Activated T-cell treated with anti-CD3 and anti-CD28 coated beads, Interleukin-2, amount 50 U/mL, for 24 hours (primary cell): Measurements from ENCODE around the gene ZNF407.
A peak's percentile ranks its signal among the peaks of the same experiment; 100 is the strongest.
"Not testable (repeated sequence)": the region's sequence is repeated elsewhere in the genome, so short reads cannot be mapped to it uniquely, and the experiment has no call there.

ENCODE experiments used
- DNase-seq: peaks from one replicate; pipeline ENCODE4 v3.0.0-alpha.2; 2020
- H3K27ac Mint-ChIP-seq: 2 replicates; pipeline ENCODE4 v1.8.0; 2020; ENCODE audit warnings: mild to moderate bottlenecking, mixed read lengths
- H3K27me3 Mint-ChIP-seq: 2 replicates; pipeline ENCODE4 v1.8.0; 2020; ENCODE audit warnings: mixed read lengths
- H3K36me3 Mint-ChIP-seq: 2 replicates; pipeline ENCODE4 v1.8.0; 2020; ENCODE audit warnings: low read depth, mixed read lengths
- H3K4me1 Mint-ChIP-seq: 2 replicates; pipeline ENCODE4 v1.8.0; 2020; ENCODE audit warnings: low read depth, mixed read lengths
- H3K4me3 Mint-ChIP-seq: 2 replicates; pipeline ENCODE4 v1.8.0; 2020; ENCODE audit warnings: mild to moderate bottlenecking, moderate library complexity, mixed read lengths
- H3K9me3 Mint-ChIP-seq: 2 replicates; pipeline ENCODE4 v1.8.0; 2020; ENCODE audit warnings: mixed read lengths

Gene ZNF407

DNA sequence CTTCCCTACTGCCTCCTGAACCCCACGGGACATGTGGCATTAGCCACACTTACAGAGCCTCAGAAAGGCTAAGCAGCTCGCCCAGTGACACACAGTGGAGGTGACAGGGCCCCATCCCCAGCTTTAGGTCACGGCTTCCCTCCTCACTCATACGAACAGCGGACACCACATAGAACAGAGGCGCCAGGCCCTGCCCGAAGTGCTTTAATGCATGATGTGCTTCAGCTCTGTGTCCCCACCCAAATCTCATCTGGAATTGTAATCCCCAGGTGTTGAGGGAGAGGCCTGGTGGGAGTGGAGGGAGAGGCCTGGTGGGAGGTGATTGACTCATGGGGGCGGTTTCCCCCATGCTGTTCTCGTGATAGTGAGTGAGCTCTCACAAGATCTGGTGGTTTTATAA lies 476.0 kb downstream of the ZNF407 start:
- peaks cover 29% of the 10 kb centered on the region for H3K9me3 Mint-ChIP-seq
- no peak overlapping the region for H3K4me3 Mint-ChIP-seq
- H3K36me3 Mint-ChIP-seq: peaks cover 9% of the 10 kb centered on the region
- no peaks in the 10 kb centered on the region for H3K27me3 Mint-ChIP-seq
- H3K4me1 Mint-ChIP-seq: peaks cover 36% of the 10 kb centered on the region
- no peak for DNase-seq
- H3K27ac Mint-ChIP-seq: peak overlapping the region; percentile 63

- no peaks in the 10 kb centered on the region for H3K27me3 Mint-ChIP-seq
- DNase-seq: no peak
- H3K36me3 Mint-ChIP-seq: peaks cover 9% of the 10 kb centered on the region
- peaks cover 32% of the 10 kb centered on the region for H3K4me1 Mint-ChIP-seq
- peaks cover 34% of the 10 kb centered on the region for H3K9me3 Mint-ChIP-seq
- H3K27ac Mint-ChIP-seq: no peak overlapping the region
- H3K4me3 Mint-ChIP-seq: no peak overlapping the region
Measured at GRCh38 chr18:75074196-75075015, 476.7 kb downstream of the ZNF407 start.

DNA sequence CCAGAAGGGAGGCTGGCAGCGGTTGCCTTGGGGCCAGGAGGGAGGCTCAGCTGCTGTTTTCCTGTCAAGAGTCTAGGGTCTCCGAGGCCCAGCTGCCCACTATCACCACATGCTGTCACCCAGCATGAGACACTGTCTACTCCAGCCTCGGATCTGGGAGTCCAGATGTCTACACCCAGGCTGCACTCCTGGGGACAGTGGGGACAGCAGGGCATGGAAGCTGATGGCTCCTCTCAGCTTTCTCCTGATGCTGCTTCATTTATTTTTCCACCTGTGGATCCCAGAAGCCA lies 477.3 kb downstream of the ZNF407 start:
- Mint-ChIP-seq H3K27ac (no peak overlapping the region), H3K4me1 (peaks cover 26% of the 10 kb centered on the region), H3K27me3 (no peaks in the 10 kb centered on the region), H3K36me3 (peaks cover 9% of the 10 kb centered on the region), H3K4me3 (no peak overlapping the region), H3K9me3 (peaks cover 34% of the 10 kb centered on the region)
- DNase-seq: no peak

GRCh38 chr18:75075429-75075841 lies 477.8 kb downstream of the ZNF407 start:
- no peak for DNase-seq
- Mint-ChIP-seq H3K27me3 (no peaks in the 10 kb centered on the region), H3K4me3 (no peak overlapping the region), H3K36me3 (peaks cover 9% of the 10 kb centered on the region), H3K9me3 (peaks cover 34% of the 10 kb centered on the region), H3K27ac (no peak overlapping the region), H3K4me1 (peaks cover 21% of the 10 kb centered on the region)

GRCh38 chr18:75076286-75076685 lies 478.6 kb downstream of the ZNF407 start:
- H3K9me3 Mint-ChIP-seq: peaks cover 34% of the 10 kb centered on the region
- H3K27ac Mint-ChIP-seq: no peak overlapping the region
- H3K27me3 Mint-ChIP-seq: no peaks in the 10 kb centered on the region

GRCh38 chr18:75081486-75081885 lies 483.8 kb downstream of the ZNF407 start:
- H3K9me3 Mint-ChIP-seq: peaks cover 19% of the 10 kb centered on the region
- no peak for DNase-seq
- no peaks in the 10 kb centered on the region for H3K27me3 Mint-ChIP-seq
- H3K4me1 Mint-ChIP-seq: no peaks in the 10 kb centered on the region
- H3K4me3 Mint-ChIP-seq: no peak overlapping the region
- no peaks in the 10 kb centered on the region for H3K36me3 Mint-ChIP-seq
- H3K27ac Mint-ChIP-seq: no peak overlapping the region

More at GRCh38 chr18:75076286-75076685, 478.6 kb downstream of the ZNF407 start:
- Mint-ChIP-seq H3K4me3 (no peak overlapping the region), H3K4me1 (peaks cover 13% of the 10 kb centered on the region), H3K36me3 (peaks cover 9% of the 10 kb centered on the region)
- DNase-seq: no peak

GRCh38 chr18:75083131-75083530 lies 485.5 kb downstream of the ZNF407 start:
- Mint-ChIP-seq H3K4me3 (no peak overlapping the region), H3K27me3 (no peaks in the 10 kb centered on the region), H3K9me3 (peaks cover 8% of the 10 kb centered on the region), H3K36me3 (no peaks in the 10 kb centered on the region), H3K4me1 (no peaks in the 10 kb centered on the region), H3K27ac (no peak overlapping the region)
- DNase-seq: no peak

DNA sequence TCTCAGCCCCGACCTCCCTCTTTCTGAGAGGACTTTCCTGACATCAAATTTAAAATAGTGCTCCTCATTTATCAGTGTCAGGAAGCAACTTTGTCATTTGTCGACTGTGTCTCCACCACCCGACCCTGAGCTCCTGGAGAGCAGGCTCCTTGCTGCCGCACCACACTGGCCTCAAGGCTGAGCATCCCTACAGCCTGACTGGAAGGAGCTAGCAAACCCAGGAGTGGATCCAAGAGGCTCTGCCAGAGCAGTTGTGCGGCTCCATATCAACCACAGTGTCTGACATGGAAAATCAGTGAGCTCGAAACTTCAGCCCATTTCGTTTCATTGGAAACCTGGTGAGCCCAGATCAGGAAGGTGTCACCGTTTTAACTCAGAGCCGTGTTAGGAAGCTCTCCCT lies 486.1 kb downstream of the ZNF407 start:
- H3K27ac Mint-ChIP-seq: no peak overlapping the region
- H3K4me3 Mint-ChIP-seq: no peak overlapping the region
- H3K9me3 Mint-ChIP-seq: peaks cover 5% of the 10 kb centered on the region
- DNase-seq: no peak
- no peaks in the 10 kb centered on the region for H3K36me3 Mint-ChIP-seq
- H3K27me3 Mint-ChIP-seq: no peaks in the 10 kb centered on the region
- no peaks in the 10 kb centered on the region for H3K4me1 Mint-ChIP-seq

DNA sequence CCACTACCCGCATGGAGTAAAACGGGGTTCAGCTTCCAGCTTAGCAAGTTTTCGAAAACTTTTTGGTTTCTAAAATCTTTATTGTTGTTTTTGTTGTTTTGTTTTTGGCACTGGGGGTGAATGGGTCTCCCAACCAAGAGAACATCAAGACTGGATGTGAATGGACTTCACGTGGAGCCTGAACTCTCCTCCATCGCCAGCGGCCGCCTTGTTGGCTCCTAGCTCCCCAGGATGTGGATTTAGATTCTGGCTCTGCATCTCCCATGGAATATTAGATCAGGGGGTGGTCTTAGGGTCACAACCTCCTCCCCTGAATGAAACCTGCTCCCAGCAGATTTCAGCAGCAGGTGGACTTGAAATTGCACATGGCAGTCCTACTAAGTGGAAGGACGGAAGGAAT lies 488.0 kb downstream of the ZNF407 start:
- H3K27me3 Mint-ChIP-seq, H3K36me3 Mint-ChIP-seq, H3K27ac Mint-ChIP-seq, H3K4me3 Mint-ChIP-seq, H3K4me1 Mint-ChIP-seq, H3K9me3 Mint-ChIP-seq, DNase-seq: not testable (repeated sequence)

DNA sequence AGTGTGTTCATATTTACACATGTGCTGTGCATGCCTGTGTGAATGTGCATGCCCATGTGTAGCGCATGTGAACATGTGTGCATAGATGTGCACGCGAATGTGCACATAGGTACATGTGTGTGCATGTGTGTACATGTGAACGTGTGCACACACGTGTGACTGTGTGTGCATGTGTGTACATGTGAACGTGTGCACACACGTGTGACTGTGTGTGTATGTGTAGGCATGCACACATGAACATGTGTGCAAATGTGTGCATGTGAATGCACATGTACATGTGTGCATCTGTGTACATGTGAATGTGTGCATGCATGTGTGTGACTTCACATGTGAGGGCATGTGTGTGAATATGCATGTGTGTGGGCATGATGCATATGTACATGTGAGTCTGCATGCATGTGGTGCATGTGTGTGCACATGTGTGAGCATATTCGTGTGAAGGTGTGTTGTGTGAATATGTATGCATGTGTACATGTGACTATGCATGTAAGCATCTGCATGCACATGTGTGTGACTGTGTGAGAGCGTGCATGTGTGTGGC lies 488.9 kb downstream of the ZNF407 start:
- Mint-ChIP-seq H3K27ac (no peak overlapping the region), H3K4me1 (no peaks in the 10 kb centered on the region)

GRCh38 chr18:75087119-75088020 lies 489.7 kb downstream of the ZNF407 start:
- no peak for DNase-seq
- Mint-ChIP-seq H3K27me3 (no peaks in the 10 kb centered on the region), H3K36me3 (no peaks in the 10 kb centered on the region), H3K4me1 (no peaks in the 10 kb centered on the region), H3K27ac (no peak overlapping the region), H3K9me3 (no peaks in the 10 kb centered on the region), H3K4me3 (no peak overlapping the region)

More for the DNA sequence above, 488.9 kb downstream of the ZNF407 start:
- Mint-ChIP-seq H3K9me3 (no peaks in the 10 kb centered on the region), H3K4me3 (no peak overlapping the region), H3K36me3 (no peaks in the 10 kb centered on the region), H3K27me3 (no peaks in the 10 kb centered on the region)
- no peak for DNase-seq

DNA sequence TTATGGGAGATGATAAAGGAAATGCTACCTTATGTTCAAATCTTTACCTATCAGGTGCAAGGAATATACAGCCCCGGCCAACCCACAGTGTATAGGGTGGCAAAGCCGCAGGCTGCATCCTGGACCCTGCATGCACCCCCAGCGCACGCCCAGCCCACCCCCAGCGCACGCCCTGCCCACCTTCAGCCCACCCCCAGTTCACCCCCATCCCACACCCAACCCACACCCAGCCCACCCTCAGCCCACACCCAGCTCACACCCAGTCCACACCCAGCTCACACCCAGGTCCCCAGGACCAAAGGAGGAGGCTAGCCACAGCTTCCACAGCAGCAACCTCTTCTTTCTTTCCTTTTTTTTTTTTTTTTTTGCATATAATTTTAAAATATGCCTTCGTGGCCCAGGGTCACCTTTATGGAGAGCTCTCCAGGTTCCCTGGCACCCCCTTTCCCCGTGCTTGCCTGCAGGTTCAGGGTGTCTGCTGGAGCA lies 490.4 kb downstream of the ZNF407 start:
- Mint-ChIP-seq H3K36me3 (no peaks in the 10 kb centered on the region), H3K27ac (no peak overlapping the region), H3K9me3 (no peaks in the 10 kb centered on the region), H3K4me3 (no peak overlapping the region), H3K27me3 (no peaks in the 10 kb centered on the region), H3K4me1 (no peaks in the 10 kb centered on the region)
- DNase-seq: no peak

GRCh38 chr18:75088622-75089211 lies 491.0 kb downstream of the ZNF407 start:
- no peaks in the 10 kb centered on the region for H3K27me3 Mint-ChIP-seq
- H3K9me3 Mint-ChIP-seq: no peaks in the 10 kb centered on the region
- H3K4me3 Mint-ChIP-seq: no peak overlapping the region
- no peaks in the 10 kb centered on the region for H3K4me1 Mint-ChIP-seq
- no peak for DNase-seq
- H3K36me3 Mint-ChIP-seq: no peaks in the 10 kb centered on the region
- H3K27ac Mint-ChIP-seq: no peak overlapping the region

- no peaks in the 10 kb centered on the region for H3K36me3 Mint-ChIP-seq
- no peaks in the 10 kb centered on the region for H3K9me3 Mint-ChIP-seq
- H3K4me1 Mint-ChIP-seq: no peaks in the 10 kb centered on the region
- no peak overlapping the region for H3K27ac Mint-ChIP-seq
- H3K4me3 Mint-ChIP-seq: no peak overlapping the region
- DNase-seq: no peak
- no peaks in the 10 kb centered on the region for H3K27me3 Mint-ChIP-seq
Measured at GRCh38 chr18:75089748-75090327, 492.2 kb downstream of the ZNF407 start.
